Renal cortex interstitium (tissue), 11 donors: ENCODE data around the gene TTC21B. TPM values are rescaled to one million over a fixed set of nuclear protein-coding genes. Genes with fewer than 3 reads are reported as not detected.

Experiments
- DNase-seq, 11 donors: peaks; one replicate each; pipeline ENCODE4 v3.0.0-alpha.2; 2013; ENCODE audit warnings: low read depth in 9 of 11, low spot score in 4 of 11; ENCODE audit errors: extremely low read depth in 1 of 11
- polyA plus RNA-seq, 3 donors: library from polyadenylated mRNA; unstranded; fragments of 120-200 nt; gene quantifications; one replicate each; pipeline ENCODE4 v1.2.1, GENCODE V29; 2013; ENCODE audit not compliant: insufficient read length in 3 of 3

TTC21B gene
- polyA plus RNA-seq, 3 donors, result 25.7 to 33.2 (median 28.0) TPM

DNA sequence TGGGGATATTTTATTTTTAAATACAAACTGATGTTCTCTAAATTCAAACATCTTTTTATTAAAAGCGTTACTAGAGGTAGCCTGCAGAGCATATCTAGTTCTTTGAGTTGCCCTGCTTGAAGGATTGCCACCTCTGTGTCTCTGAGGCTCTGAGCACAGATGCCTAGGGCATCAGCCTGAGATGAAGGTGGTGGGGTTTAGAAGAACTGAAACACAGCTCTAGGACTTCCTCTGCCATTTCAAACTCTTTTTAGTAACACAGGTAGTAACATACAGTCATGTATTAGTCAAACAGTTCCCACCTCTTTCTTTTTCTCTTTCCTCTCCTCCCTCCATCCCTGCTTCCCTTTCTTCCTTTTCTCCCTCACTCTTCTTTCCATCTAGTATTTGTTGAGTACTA, 57.6 kb downstream of the TTC21B start:
- no peak for DNase-seq

DNA sequence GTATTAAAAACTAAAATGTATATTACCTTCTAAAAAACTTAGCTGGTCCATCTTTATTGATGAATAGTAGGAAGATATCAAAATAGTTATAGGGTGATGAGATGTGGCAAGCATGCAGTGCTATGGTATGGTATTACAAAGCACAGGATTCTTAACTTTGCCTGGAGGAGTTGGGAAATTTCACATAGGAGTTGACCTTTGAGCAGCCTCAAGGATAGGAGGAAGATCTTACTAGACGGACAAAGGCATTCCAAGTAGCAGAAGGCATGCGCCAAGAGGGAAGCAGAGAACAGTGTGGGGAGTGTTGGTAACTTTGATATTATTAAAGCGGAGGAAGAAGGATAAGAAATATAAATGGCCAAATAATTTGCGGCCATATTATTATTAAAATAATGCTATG, 60.0 kb downstream of the TTC21B start:
- DNase-seq, result no peak

DNA sequence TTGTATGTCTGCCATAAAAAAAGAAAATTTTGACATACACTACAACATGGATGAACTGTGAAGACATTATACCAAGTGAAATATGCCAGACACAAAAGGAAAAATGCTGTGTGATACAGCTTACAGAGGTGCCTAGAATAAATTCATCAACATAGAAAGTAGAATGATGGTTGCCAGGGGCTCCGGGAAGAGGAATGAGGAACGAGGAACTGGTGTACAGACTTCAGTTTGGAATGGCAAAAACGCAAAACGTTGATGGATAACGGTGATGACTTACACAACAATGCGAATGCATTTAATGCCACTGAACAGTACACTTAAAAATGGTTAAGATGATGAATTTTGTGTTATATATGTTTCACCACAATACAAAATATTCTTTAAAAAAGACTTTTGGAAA, 61.0 kb downstream of the TTC21B start:
- DNase-seq, result no peak

GRCh38 chr2:165891943-165892342, 61.6 kb downstream of the TTC21B start:
- DNase-seq, result no peak

GRCh38 chr2:165891345-165891744, 62.2 kb downstream of the TTC21B start:
- no peak for DNase-seq

GRCh38 chr2:165889798-165890197, 63.8 kb downstream of the TTC21B start:
- no peak for DNase-seq

- no peak for DNase-seq
These were observed 64.4 kb downstream of the TTC21B start for GRCh38 chr2:165889158-165889557.

- no peak for DNase-seq
These were observed 65.4 kb downstream of the TTC21B start for GRCh38 chr2:165888171-165888570.

DNA sequence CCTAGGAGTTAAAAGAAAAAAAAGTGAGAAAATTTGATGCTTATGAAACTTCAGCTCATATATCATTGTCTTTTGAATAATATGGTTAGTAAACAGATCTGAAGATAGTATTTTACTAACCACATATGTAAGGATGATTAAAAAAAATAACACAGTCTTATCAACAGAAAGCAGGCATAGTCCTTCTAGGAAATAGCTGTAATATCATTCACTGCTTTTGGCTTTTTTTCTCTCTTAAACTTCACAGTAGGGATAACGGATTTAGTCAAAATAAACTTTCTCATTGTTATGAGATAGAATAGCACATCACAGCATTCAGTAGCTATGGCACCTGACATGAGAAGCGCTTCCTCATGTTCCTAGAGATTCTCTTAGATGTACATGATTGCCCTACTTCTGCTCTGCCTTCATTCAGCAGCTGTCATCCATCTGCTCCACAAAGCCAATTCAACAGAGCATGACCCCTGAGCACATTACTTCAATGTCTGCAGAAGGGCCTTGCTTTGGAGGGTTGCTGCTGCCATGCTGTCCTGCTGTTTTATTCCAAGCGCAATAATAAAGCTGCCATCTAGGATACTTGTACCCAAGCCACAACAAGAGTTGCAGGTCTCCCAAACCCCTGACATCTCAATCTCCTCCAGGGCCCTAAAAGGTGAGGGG, 67.0 kb downstream of the TTC21B start:
- no peak for DNase-seq

- no peak for DNase-seq
These were observed 75.7 kb downstream of the TTC21B start for GRCh38 chr2:165877565-165878550.

DNA sequence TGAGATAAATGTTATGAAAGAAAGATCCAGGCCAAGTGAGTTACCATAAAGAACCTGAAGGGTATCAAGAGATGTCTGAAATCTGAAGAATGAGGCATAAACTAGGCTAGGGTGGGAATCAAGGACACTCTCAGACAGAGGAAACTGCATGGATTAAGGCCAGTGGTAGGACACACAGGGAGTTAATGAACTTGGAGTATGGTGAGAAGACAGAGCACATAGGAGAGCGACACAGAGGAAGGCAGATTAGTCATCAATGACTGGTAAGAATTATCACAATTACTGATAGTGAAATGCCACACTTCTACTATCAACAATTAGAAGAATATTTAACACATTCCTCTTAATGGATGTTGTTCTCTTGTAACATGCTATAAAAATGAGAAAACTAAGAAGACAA, 76.9 kb downstream of the TTC21B start:
- DNase-seq, result no peak

- DNase-seq, result no peak
These were observed 77.3 kb downstream of the TTC21B start for GRCh38 chr2:165876269-165876668.

DNA sequence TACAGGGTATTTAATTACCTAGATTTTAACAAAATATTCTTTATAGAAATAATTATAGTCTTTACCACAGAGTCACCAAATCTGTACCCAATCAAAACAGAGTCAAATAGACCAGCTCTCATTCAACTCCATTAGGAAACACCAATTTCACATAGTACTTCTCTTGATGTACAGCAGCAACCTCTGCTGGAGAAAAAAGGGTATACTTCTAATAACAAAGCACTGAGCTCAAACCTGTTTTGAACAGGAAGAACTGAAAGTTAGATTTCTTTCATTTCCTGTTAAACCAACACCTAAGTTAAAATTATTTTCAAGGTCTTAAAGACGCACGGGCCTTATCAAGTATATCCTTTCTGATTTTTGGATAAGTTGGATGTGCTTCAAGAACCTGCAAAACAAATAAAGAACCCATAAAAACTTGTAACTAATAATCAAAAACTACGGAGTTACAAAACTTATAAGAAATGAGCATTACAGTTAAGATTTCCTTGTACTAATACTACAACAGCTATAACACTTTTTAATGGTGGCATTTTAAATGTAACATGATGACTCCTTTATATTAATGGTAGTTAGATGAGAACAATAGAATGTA, 79.0 kb downstream of the TTC21B start:
- peak in 9 of 11 donors; percentile 24 to 57 (median 36) for DNase-seq

DNA sequence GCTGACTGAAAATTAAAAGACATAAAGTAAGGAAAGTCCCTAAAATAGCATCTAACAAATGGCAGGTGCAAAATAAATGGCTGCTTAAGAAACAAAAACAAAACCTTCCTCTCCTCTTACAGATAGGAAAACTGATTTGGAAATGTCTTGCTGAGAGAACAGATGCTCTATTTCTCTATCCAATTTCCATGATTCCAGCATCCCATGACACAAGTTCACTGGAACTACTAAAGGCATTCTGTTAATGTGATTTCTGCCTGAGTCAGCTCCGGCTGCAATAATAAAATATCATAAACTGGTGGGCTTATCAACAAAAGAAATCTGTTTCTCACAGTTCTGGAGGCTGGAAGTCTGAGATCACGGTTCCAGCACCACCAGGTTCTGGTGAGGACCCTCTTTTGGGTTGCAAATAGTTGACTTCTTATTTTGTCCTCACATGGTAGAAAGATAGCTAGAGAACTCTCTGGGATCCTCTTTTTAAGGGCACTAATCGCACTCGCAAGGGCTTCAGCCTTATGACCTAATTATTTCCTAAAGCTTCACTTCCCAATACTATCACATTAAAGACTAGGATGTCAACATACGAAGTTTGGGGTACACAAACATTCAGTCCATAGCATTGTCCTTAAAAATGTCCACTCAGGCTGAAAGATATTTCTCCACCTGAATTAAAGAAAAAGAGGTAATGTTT, 81.3 kb downstream of the TTC21B start:
- no peak for DNase-seq

DNA sequence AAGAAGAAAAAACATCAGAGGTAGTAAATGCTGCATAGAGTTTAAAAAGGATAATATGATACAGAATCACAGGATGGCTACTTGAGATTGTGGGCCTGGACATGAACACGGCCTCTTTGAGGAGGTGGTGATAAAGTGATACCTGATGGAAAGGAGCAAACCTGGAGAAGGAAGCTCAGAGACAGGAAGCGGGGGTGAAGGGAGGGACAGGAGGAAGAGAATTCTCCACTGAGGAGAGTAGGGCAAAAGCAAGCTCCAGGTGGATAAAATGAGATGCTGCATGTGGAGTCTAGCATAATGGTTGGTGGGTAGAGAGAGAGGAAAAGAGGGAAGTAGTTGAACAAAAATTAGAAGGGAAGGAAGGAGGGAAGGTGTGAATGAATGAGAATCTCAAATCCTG, 82.6 kb downstream of the TTC21B start:
- DNase-seq, result no peak

- DNase-seq, result no peak
These were observed 83.2 kb downstream of the TTC21B start for GRCh38 chr2:165870346-165870745.

DNA sequence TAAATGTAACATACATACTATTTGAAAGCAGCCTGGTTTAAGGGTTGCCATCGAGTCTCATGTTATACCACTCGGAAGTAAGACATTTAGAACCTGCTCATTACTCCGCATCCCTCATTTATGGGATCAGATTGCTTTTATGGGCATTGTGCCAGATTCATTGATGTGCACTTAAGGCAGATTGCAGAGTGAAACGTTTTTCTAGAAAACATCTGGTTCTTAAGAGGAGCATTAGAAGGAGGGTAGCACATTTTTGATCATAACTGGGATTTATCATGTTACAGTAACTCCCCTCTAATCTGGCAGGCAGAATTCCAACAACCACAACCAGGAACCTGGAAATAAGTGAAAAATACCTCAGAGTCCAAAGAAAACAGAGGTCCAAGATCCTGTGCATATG, 85.4 kb downstream of the TTC21B start:
- peak in 7 of 11 donors; percentile 17 to 46 (median 38) for DNase-seq

DNA sequence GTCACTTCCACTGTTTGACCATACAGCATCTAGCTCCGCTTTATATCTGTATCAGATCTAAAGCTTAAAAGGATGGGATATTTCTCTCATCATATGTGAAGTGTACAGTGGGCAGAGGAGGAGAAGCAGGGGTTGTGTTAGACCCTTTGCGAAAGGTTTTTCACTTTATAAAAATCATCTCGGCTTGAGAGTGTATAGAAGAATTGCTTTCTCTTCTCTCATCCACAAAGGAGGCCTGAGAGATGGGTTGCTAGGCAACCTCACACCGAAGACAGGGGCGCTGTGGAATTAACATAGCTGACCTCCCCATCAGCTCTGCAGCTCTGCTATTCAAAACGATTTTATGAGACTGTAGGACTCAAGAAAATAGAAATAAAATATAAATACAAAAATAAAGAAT, 89.3 kb downstream of the TTC21B start:
- DNase-seq, result no peak

- no peak for DNase-seq
These were observed 89.7 kb downstream of the TTC21B start for GRCh38 chr2:165863810-165864261.
